H1 (cell line): ENCODE results near the gene OBI1. TPM values are rescaled to one million over a fixed set of nuclear protein-coding genes. Genes with fewer than 3 reads are reported as not detected.

Source experiments
- ASH2L ChIP-seq: fragments of 200-600, 300-600 bp; sonication (generic); IDR thresholded peaks from one replicate; pipeline ENCODE4 v1.7.1; 2017; ENCODE audit warnings: low read length
- ATF2 ChIP-seq: IDR thresholded peaks from 2 replicates; pipeline ENCODE4 v1.6.1; 2012; ENCODE audit warnings: low read length, inconsistent platforms
- BACH1 ChIP-seq: IDR thresholded peaks from 2 replicates; pipeline ENCODE4 v1.6.1; 2012; ENCODE audit warnings: low read length, improper control_type of control experiment
- BRCA1 ChIP-seq: IDR thresholded peaks from 2 replicates; pipeline ENCODE4 v1.6.1; 2012; ENCODE audit warnings: low read depth, low read length, improper control_type of control experiment
- CHD2 ChIP-seq: IDR thresholded peaks from 2 replicates; pipeline ENCODE4 v1.6.1; 2012; ENCODE audit warnings: low read length, improper control_type of control experiment
- E2F6 ChIP-seq: IDR thresholded peaks from 2 replicates; pipeline ENCODE4 v1.6.1; 2012; ENCODE audit warnings: inconsistent platforms
- EGR1 ChIP-seq: IDR thresholded peaks from 2 replicates; pipeline ENCODE4 v1.6.1; 2011; ENCODE audit warnings: low read depth, low read length, borderline replicate concordance
- HDAC6 ChIP-seq: IDR thresholded peaks from one replicate; pipeline ENCODE4 v1.7.1; 2012; ENCODE audit warnings: low read depth, mild to moderate bottlenecking, inconsistent platforms, low read length, moderate library complexity
- JUND ChIP-seq: IDR thresholded peaks from 2 replicates; pipeline ENCODE4 v1.6.1; 2011; ENCODE audit warnings: mild to moderate bottlenecking, improper control_type of control experiment, low read length
- MAFK ChIP-seq: IDR thresholded peaks from 2 replicates; pipeline ENCODE4 v1.6.1; 2012; ENCODE audit warnings: low read depth, mild to moderate bottlenecking, improper control_type of control experiment, low read length
- NANOG ChIP-seq: IDR thresholded peaks from 2 replicates; pipeline ENCODE4 v1.6.1; 2011; ENCODE audit warnings: low read length, low read depth, mild to moderate bottlenecking, inconsistent platforms; ENCODE audit not compliant: insufficient read depth, poor library complexity, severe bottlenecking
- PHF8 ChIP-seq: fragments of 200-600 bp; sonication (generic); conservative IDR thresholded peaks from 2 replicates; pipeline ENCODE4 v1.7.1; 2012; ENCODE audit warnings: low read depth, mild to moderate bottlenecking, inconsistent platforms, low read length, moderate library complexity
- POU5F1 ChIP-seq: IDR thresholded peaks from 2 replicates; pipeline ENCODE4 v1.6.1; 2011; ENCODE audit warnings: low read depth, mild to moderate bottlenecking, low read length, moderate library complexity
- RAD21 ChIP-seq, 2 experiments: IDR thresholded peaks in 1 of 2; conservative IDR thresholded peaks in 1 of 2; 2 replicates each; pipeline ENCODE4 v1.6.1; 2011; ENCODE audit warnings: low read depth in 2 of 2, low read length in 2 of 2, improper control_type of control experiment in 1 of 2, inconsistent platforms in 1 of 2, mild to moderate bottlenecking in 1 of 2, moderate library complexity in 1 of 2
- RBBP5 ChIP-seq: IDR thresholded peaks from 2 replicates; pipeline ENCODE4 v1.7.1; 2012; ENCODE audit warnings: low read depth, mild to moderate bottlenecking, inconsistent platforms, low read length, moderate library complexity, borderline replicate concordance
- SIX5 ChIP-seq: IDR thresholded peaks from 2 replicates; pipeline ENCODE4 v1.6.1; 2011; ENCODE audit warnings: mild to moderate bottlenecking, low read depth, low read length
- SP2 ChIP-seq: IDR thresholded peaks from 2 replicates; pipeline ENCODE4 v1.6.1; 2012; ENCODE audit warnings: mild to moderate bottlenecking, low read length, inconsistent platforms
- SP4 ChIP-seq: IDR thresholded peaks from 2 replicates; pipeline ENCODE4 v1.6.1; 2012; ENCODE audit warnings: low read length, inconsistent platforms
- SUZ12 ChIP-seq: fragments of 200-600 bp; sonication (generic); IDR thresholded peaks from 2 replicates; pipeline ENCODE4 v1.6.1; 2012; ENCODE audit warnings: mild to moderate bottlenecking, inconsistent platforms, low read length, moderate library complexity, mixed read lengths
- USF2 ChIP-seq: IDR thresholded peaks from 2 replicates; pipeline ENCODE4 v1.6.1; 2011; ENCODE audit warnings: low read length, improper control_type of control experiment
- ZNF274 ChIP-seq: IDR thresholded peaks from 2 replicates; pipeline ENCODE4 v1.7.0; 2012; ENCODE audit warnings: low read length, borderline replicate concordance; ENCODE audit errors: extremely low read depth
- polyA plus RNA-seq, 7 experiments: library from polyadenylated mRNA; depleted of rRNA in 3 of 7; stranded (reverse) in 5 of 7; unstranded in 2 of 7; fragments of >200 nt in 5 of 7; fragments of 200-250 nt in 2 of 7; gene quantifications; 1 replicate in 5 of 7; 2 replicates in 1 of 7; 4 replicates in 1 of 7; pipeline versions ENCODE4 v1.2.1 to v1.2.3, GENCODE V29; 2011 to 2013; ENCODE audit warnings: missing spikeins in 2 of 7, mixed read lengths in 2 of 7
- total RNA-seq: library from RNA; stranded (reverse); fragmentation: NEBNext Ultra II Directional; extraction: Animal tissue kit (Norgen Biotek cat#: 25700); gene quantifications from 2 replicates; pipeline ENCODE4 v1.2.1, GENCODE V29; 2021

OBI1 gene
- total and polyA plus RNA-seq, 2 of the 8 experiments (the other 6 are each of a cell fraction or from before 2014, with no cell fraction given), result 7.1 to 14.3 TPM

- TF ChIP-seq HDAC6 (no peak), ATF2 (no peak), POU5F1 (no peak), SP2 (no peak), EGR1 (no peak), RAD21 (IDR thresholded peaks at IDR 0.05 in 1 of 2, conservative IDR thresholded peaks at IDR 0.05 in 1 of 2; ENCODE audit: low read depth in 2 of 2, low read length in 2 of 2) (no peak), SUZ12 (peak; percentile 97), ZNF274 (no peak), RBBP5 (no peak), BACH1 (no peak), CHD2 (0 out of 2 replicates have a peak, but pooled peaks have one; percentile 15), PHF8 (no peak), E2F6 (no peak), BRCA1 (no peak), SP4 (no peak), USF2 (no peak), ASH2L (peak; percentile 42), JUND (no peak), SIX5 (no peak), MAFK (no peak), NANOG (no peak)
Observed at GRCh38 chr13:78596736-78597601, 62.0 kb downstream of the OBI1 start (continued).
